ENCODE results near the gene NEXN.

The NEXN gene

GRCh38 chr1:77925956-77926355, 37.5 kb downstream of the NEXN start:
- Mint-ChIP-seq H3K27me3 (peaks cover 0 to 4% of the 10 kb centered on the region in 2 donors), H3K27ac (peak overlapping the region in 1 of 2 donors; percentile 91), H3K4me1 (ENCODE audit: low read depth in 2 of 2) (peaks cover 0 to 11% of the 10 kb centered on the region in 2 donors), H3K4me3 (peak overlapping the region; percentile 51 to 83), H3K36me3 (ENCODE audit: insufficient read depth) (no peaks in the 10 kb centered on the region), H3K9me3 (no peaks in the 10 kb centered on the region)
- DNase-seq (no peak), ATAC-seq (replicated peaks) (no peak)

- Mint-ChIP-seq H3K27me3 (peaks cover 0 to 4% of the 10 kb centered on the region in 2 donors), H3K36me3 (ENCODE audit: insufficient read depth) (no peaks in the 10 kb centered on the region), H3K9me3 (no peaks in the 10 kb centered on the region), H3K27ac (peak overlapping the region; percentile 24 to 91), H3K4me3 (peak overlapping the region; percentile 51 to 83), H3K4me1 (ENCODE audit: low read depth in 2 of 2) (peaks cover 0 to 11% of the 10 kb centered on the region in 2 donors)
- ATAC-seq (replicated peaks) (peak; percentile 29), DNase-seq (no peak)
Measured at GRCh38 chr1:77926561-77927357, 38.3 kb downstream of the NEXN start.

GRCh38 chr1:77927414-77927813, 39.0 kb downstream of the NEXN start:
- H3K36me3 Mint-ChIP-seq (ENCODE audit: insufficient read depth), result no peaks in the 10 kb centered on the region
- no peak overlapping the region for H3K27ac Mint-ChIP-seq
- H3K4me1 Mint-ChIP-seq (ENCODE audit: low read depth in 2 of 2), result peaks cover 0 to 11% of the 10 kb centered on the region in 2 donors
- no peaks in the 10 kb centered on the region for H3K9me3 Mint-ChIP-seq
- no peak for ATAC-seq (replicated peaks)
- no peak for DNase-seq
- H3K4me3 Mint-ChIP-seq, result peak overlapping the region in 1 of 2 donors; percentile 0
- peaks cover 0 to 4% of the 10 kb centered on the region in 2 donors for H3K27me3 Mint-ChIP-seq

DNA sequence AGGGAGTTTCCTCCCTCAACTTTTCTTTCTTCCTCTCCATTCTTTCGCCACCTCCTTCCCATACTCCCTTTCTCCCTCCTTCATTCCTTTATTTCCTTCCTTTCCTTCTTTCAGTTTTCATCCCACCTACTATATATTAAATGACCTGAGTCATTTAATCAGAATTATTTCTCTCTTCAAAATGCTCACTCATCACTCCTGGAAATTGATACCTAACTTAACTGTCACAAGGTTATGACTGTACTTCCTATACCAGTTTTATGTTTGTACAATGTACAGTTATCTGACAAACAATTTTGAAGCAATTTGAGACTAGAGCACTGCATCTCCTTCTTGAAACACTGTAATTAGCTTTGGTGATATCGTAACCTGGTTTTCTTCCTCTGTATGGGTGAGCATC, 41.4 kb downstream of the NEXN start:
- H3K27me3 Mint-ChIP-seq, result peaks cover 0 to 4% of the 10 kb centered on the region in 2 donors
- H3K27ac Mint-ChIP-seq, result no peak overlapping the region
- DNase-seq, result no peak
- no peak overlapping the region for H3K4me3 Mint-ChIP-seq
- no peak for ATAC-seq (replicated peaks)
- no peaks in the 10 kb centered on the region for H3K36me3 Mint-ChIP-seq (ENCODE audit: insufficient read depth)
- peaks cover 0 to 11% of the 10 kb centered on the region in 2 donors for H3K4me1 Mint-ChIP-seq (ENCODE audit: low read depth in 2 of 2)
- H3K9me3 Mint-ChIP-seq, result no peaks in the 10 kb centered on the region

GRCh38 chr1:77938651-77939050, 50.2 kb downstream of the NEXN start:
- Mint-ChIP-seq H3K36me3 (ENCODE audit: insufficient read depth) (peaks cover 17% of the 10 kb centered on the region), H3K9me3 (no peaks in the 10 kb centered on the region), H3K27ac (no peak overlapping the region), H3K4me1 (ENCODE audit: low read depth in 2 of 2) (peaks cover 2 to 18% of the 10 kb centered on the region in 2 donors), H3K4me3 (no peak overlapping the region), H3K27me3 (no peaks in the 10 kb centered on the region)
- ATAC-seq (replicated peaks), result no peak
- no peak for DNase-seq

- ATAC-seq (replicated peaks) (no peak), DNase-seq (no peak)
- H3K4me1 Mint-ChIP-seq (ENCODE audit: low read depth in 2 of 2), result peaks cover 2 to 22% of the 10 kb centered on the region in 2 donors
- no peaks in the 10 kb centered on the region for H3K9me3 Mint-ChIP-seq
- H3K27me3 Mint-ChIP-seq, result no peaks in the 10 kb centered on the region
- no peak overlapping the region for H3K4me3 Mint-ChIP-seq
- H3K36me3 Mint-ChIP-seq (ENCODE audit: insufficient read depth), result peaks cover 37% of the 10 kb centered on the region
- no peak overlapping the region for H3K27ac Mint-ChIP-seq
Measured at GRCh38 chr1:77940921-77941570, 52.6 kb downstream of the NEXN start.

DNA sequence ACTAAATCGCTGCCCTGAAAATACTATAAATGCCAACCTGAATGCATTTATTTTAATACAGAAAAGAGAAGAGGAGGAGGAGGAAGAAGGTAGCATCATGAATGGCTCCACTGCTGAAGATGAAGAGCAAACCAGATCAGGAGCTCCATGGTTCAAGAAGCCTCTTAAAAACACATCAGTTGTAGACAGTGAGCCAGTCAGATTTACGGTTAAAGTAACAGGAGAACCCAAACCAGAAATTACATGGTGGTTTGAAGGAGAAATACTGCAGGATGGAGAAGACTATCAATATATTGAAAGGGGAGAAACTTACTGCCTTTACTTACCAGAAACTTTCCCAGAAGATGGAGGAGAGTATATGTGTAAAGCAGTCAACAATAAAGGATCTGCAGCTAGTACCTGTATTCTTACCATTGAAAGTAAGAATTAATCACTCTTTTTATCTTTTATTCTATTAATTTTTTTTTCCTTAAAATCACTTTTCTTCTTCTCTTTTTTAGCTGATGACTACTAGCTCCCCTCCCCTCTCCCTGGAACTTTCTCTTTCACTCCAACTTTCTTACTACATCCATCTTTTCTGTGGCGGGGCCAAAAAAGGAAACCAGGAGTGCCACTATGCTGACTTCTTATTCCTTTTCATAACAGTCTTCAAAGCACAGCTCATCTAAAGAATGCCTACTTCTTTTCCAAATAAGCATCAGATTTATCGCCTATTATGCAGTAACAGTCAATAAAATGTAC, 54.1 kb downstream of the NEXN start:
- Mint-ChIP-seq H3K27ac (peak overlapping the region in 1 of 2 donors; percentile 33), H3K36me3 (ENCODE audit: insufficient read depth) (peaks cover 52% of the 10 kb centered on the region), H3K4me1 (ENCODE audit: low read depth in 2 of 2) (peaks cover 2 to 22% of the 10 kb centered on the region in 2 donors), H3K4me3 (no peak overlapping the region), H3K27me3 (no peaks in the 10 kb centered on the region), H3K9me3 (no peaks in the 10 kb centered on the region)
- DNase-seq, result no peak
- ATAC-seq (replicated peaks), result no peak

- Mint-ChIP-seq H3K9me3 (no peaks in the 10 kb centered on the region), H3K27ac (peak overlapping the region in 1 of 2 donors; percentile 28), H3K4me1 (ENCODE audit: low read depth in 2 of 2) (peaks cover 5 to 34% of the 10 kb centered on the region in 2 donors), H3K27me3 (no peaks in the 10 kb centered on the region), H3K36me3 (ENCODE audit: insufficient read depth) (peaks cover 80% of the 10 kb centered on the region), H3K4me3 (no peak overlapping the region)
- DNase-seq (no peak), ATAC-seq (replicated peaks) (no peak)
Measured at GRCh38 chr1:77945345-77945744, 56.9 kb downstream of the NEXN start.

GRCh38 chr1:77948841-77949424, 60.5 kb downstream of the NEXN start:
- ATAC-seq (replicated peaks) (no peak), DNase-seq (no peak)
- H3K36me3 Mint-ChIP-seq (ENCODE audit: insufficient read depth), result peaks cover 92% of the 10 kb centered on the region
- peak overlapping the region in 1 of 2 donors; percentile 69 for H3K27ac Mint-ChIP-seq
- peaks cover 6 to 37% of the 10 kb centered on the region in 2 donors for H3K4me1 Mint-ChIP-seq (ENCODE audit: low read depth in 2 of 2)
- no peak overlapping the region for H3K4me3 Mint-ChIP-seq
- H3K27me3 Mint-ChIP-seq, result no peaks in the 10 kb centered on the region
- H3K9me3 Mint-ChIP-seq, result no peaks in the 10 kb centered on the region

DNA sequence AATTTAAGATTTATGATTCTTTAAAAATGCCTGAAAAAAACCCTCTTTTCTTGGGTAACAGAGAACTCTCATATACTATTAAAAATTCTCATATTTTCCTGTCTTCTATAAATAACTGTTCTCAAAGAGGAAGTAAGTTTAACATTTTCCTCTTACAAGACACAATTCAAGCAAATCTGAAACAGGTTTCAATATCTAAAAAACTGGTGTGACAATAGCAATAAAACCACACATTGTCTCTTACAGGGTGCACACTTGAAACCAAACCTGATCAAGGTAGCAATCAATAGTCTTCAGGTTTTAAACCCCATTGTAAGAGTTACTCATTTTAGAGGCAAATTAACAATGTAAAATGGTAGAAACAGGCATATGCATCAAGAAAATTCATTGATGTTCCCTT, 62.4 kb downstream of the NEXN start:
- H3K36me3 Mint-ChIP-seq (ENCODE audit: insufficient read depth), result peaks cover 95% of the 10 kb centered on the region
- peaks cover 8 to 34% of the 10 kb centered on the region in 2 donors for H3K4me1 Mint-ChIP-seq (ENCODE audit: low read depth in 2 of 2)
- H3K27ac Mint-ChIP-seq, result no peak overlapping the region
- DNase-seq (no peak), ATAC-seq (replicated peaks) (no peak)
- no peaks in the 10 kb centered on the region for H3K27me3 Mint-ChIP-seq
- H3K4me3 Mint-ChIP-seq, result no peak overlapping the region
- H3K9me3 Mint-ChIP-seq, result no peaks in the 10 kb centered on the region

DNA sequence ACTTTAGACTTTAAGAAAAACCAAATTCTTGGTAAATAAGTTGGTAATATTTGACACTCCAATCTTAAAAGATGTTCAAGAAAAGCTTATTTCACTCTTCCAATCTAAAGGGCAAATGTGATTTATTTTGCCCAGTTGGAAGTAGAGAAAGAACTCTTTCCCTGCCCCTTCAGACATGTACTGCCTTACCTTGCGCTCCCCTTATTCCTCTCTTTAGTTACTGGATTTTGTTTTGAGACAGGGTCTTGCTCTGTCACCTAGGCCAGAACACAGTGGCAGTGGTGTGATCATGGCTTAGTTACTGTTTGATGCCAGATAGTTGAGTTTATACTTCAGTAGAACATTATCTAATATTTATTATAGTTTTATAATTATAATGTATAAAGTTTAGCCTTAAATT, 62.9 kb downstream of the NEXN start:
- no peak for DNase-seq
- no peaks in the 10 kb centered on the region for H3K27me3 Mint-ChIP-seq
- no peak overlapping the region for H3K4me3 Mint-ChIP-seq
- peaks cover 8 to 34% of the 10 kb centered on the region in 2 donors for H3K4me1 Mint-ChIP-seq (ENCODE audit: low read depth in 2 of 2)
- peak overlapping the region in 1 of 2 donors; percentile 23 for H3K27ac Mint-ChIP-seq
- H3K9me3 Mint-ChIP-seq, result no peaks in the 10 kb centered on the region
- H3K36me3 Mint-ChIP-seq (ENCODE audit: insufficient read depth), result peaks cover 96% of the 10 kb centered on the region
- ATAC-seq (replicated peaks), result no peak

DNA sequence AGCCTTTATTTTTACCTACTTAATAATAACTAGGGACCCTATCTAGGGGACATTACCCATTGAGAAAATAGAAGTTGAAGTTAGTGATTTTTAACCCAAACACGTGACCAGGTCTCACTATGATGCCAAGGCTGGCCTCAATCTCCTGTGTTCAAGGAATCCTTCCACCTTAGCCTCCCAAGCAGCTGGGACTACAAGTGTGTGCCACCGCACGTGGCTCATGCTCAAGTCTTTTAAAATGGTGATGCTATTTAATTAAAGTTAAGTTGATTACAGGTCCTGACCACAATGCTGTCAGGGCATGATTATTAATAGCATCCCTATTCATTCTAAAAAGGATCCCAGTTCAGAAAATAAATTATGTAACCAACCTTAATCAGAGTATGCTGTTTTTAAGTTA, 65.5 kb downstream of the NEXN start:
- Mint-ChIP-seq H3K4me1 (ENCODE audit: low read depth in 2 of 2) (peaks cover 11 to 31% of the 10 kb centered on the region in 2 donors), H3K36me3 (ENCODE audit: insufficient read depth) (peaks cover 96% of the 10 kb centered on the region), H3K9me3 (no peaks in the 10 kb centered on the region), H3K27me3 (no peaks in the 10 kb centered on the region), H3K4me3 (no peak overlapping the region), H3K27ac (peak overlapping the region in 1 of 2 donors; percentile 32)
- ATAC-seq (replicated peaks) (no peak), DNase-seq (no peak)

- Mint-ChIP-seq H3K9me3 (no peaks in the 10 kb centered on the region), H3K36me3 (ENCODE audit: insufficient read depth) (peaks cover 96% of the 10 kb centered on the region), H3K4me3 (no peak overlapping the region), H3K27ac (no peak overlapping the region), H3K27me3 (no peaks in the 10 kb centered on the region), H3K4me1 (ENCODE audit: low read depth in 2 of 2) (peaks cover 12 to 27% of the 10 kb centered on the region in 2 donors)
- ATAC-seq (replicated peaks) (no peak), DNase-seq (no peak)
Measured at GRCh38 chr1:77954521-77954920, 66.1 kb downstream of the NEXN start.
